ENCODE measurements around the gene EPHB3.

Gene EPHB3

DNA sequence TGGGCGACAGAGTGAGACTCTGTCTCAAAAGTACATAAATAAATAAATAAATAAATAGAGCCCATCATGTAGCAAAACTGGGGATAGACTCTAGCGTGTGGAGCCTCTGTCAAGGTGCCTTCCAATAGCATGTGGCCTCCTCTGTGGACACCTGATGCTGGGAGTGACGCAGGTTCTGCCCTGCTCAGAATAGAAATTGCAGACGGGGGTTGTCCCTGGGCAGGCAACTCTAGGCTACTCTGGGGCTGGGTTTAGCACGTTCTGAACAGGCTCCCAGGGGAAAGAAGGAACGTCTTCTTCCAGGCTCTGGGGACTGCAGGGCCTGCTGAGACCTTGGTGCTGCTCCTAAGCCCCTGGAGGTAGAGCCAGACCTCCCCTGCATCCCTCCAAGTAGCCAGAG lies 65.3 kb downstream of the EPHB3 start:
- no peak for DNase-seq (ENCODE audit: low spot score)

DNA sequence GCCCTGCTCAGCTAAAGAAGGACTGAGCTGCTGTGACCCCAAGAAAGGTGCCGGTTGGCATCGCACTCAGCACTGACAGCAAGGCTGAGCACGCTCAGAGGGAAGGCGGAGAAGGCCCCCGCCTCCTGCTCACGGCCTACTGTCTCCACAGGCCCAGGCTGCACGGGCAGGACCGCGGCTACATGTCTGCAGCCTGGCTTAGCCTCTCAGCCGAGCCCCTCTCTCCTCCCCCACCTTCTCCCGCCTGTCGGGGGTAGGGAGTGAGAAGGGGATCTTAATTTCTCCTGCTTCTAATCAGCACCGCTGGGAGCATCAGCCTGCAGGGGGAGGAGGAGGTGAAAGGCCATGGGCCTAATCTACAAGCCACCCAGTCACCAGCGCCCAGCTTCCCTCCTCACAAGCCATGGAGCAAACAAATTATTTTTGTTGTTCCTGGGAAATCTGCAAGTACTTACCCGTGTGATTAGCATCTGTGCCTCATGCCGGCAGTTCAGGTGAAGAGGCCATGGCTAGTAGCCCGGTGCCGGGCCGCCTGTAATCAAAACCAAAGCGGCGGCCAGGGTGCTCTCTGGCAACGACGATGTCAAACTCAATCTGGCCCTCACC lies 68.1 kb downstream of the EPHB3 start:
- no peak for DNase-seq (ENCODE audit: low spot score)

DNA sequence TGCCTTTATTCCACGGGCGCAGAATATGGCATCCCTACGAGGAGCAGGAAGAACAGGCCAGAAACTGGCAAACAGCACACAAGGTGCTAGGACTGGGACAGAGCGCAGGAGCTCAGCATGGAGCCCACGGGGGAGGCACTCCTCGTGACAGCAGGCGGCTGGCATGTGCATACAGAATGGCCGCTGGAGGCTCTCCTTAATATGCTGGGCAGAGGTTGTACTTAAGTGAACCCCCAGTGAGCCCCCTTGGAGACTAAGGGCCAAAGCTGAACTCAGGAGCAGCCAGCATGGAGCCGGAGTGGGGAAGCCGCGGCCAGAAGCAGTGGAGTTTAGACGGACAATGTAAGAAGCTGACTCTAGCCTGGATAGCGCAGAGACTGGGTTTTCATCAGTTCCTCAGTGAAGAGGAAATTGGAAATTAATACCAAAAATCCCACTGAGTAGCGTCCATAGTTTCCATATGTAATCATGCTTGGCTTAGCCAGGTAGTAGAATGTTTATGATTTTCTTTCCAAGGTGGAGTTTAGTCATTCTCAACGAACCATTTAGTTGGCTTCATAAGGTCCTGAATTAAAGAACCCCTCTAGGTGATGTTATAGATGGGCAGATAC lies 69.4 kb downstream of the EPHB3 start:
- no peak for DNase-seq (ENCODE audit: low spot score)

DNA sequence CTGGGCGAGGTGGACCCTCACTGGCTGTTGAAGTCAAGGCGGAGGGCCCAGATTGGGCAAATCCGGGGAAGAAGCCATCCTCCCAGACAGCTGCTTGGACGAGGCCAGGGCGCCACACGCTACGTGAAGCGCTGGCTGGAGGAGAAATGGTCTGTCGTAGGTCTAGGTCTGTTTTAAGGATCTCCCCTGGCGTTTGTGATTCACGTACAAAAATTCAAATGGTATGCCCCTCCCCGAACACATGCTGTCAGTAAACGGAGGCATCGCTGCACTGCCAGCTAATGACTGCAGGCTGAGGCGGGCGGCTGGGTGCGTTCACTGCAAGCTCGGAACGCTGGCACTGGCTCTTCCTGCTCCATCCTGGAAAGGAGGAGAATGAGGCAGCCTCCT lies 69.9 kb downstream of the EPHB3 start:
- DNase-seq (ENCODE audit: low spot score): no peak

All from CD4-positive, alpha-beta T cell treated with Interleukin-6 at 100 ng/mL for 8 hours (primary cell).